HG03025 (cell line): ENCODE data around the gene LCNL1.

Experiments
- ATAC-seq: cut with Tn5 transposase; IDR thresholded peaks from one replicate; pipeline ENCODE4 v1.9.1; 2021; ENCODE audit warnings: mild to moderate bottlenecking, moderate library complexity; ENCODE audit not compliant: unreplicated experiment, low FRiP score

Gene LCNL1

GRCh38 chr9:137007816-137008270 is 25.1 kb downstream of the LCNL1 start:
- ATAC-seq = no peak

- no peak for ATAC-seq
Measured at GRCh38 chr9:137008312-137008711, 25.5 kb downstream of the LCNL1 start.

GRCh38 chr9:137009217-137009616 is 26.4 kb downstream of the LCNL1 start:
- ATAC-seq = no peak

- no peak for ATAC-seq
Measured at GRCh38 chr9:137009938-137010732, 27.3 kb downstream of the LCNL1 start.

GRCh38 chr9:137011156-137011555 is 28.4 kb downstream of the LCNL1 start:
- ATAC-seq = no peak

GRCh38 chr9:137011907-137012675 is 29.3 kb downstream of the LCNL1 start:
- ATAC-seq = no peak

- ATAC-seq = no peak
Measured at GRCh38 chr9:137012694-137013570, 30.1 kb downstream of the LCNL1 start.

- no peak for ATAC-seq
Measured at GRCh38 chr9:137013571-137013940, 30.8 kb downstream of the LCNL1 start.

- ATAC-seq = no peak
Measured at GRCh38 chr9:137014166-137014565, 31.4 kb downstream of the LCNL1 start.

- no peak for ATAC-seq
Measured at GRCh38 chr9:137014776-137015539, 32.2 kb downstream of the LCNL1 start.

GRCh38 chr9:137015540-137015930 is 32.7 kb downstream of the LCNL1 start:
- ATAC-seq = no peak

- no peak for ATAC-seq
Measured at GRCh38 chr9:137015976-137016375, 33.2 kb downstream of the LCNL1 start.

GRCh38 chr9:137016436-137016835 is 33.6 kb downstream of the LCNL1 start:
- no peak for ATAC-seq

- no peak for ATAC-seq
Measured at GRCh38 chr9:137017071-137017470, 34.3 kb downstream of the LCNL1 start.

GRCh38 chr9:137017791-137018497 is 35.2 kb downstream of the LCNL1 start:
- no peak for ATAC-seq

- no peak for ATAC-seq
Measured at GRCh38 chr9:137018761-137019559, 36.2 kb downstream of the LCNL1 start.

GRCh38 chr9:137019891-137020683 is 37.3 kb downstream of the LCNL1 start:
- ATAC-seq = no peak
